D721Med (cell line): ENCODE results near the gene RBP2.

Experiments used
- DNase-seq: peaks from one replicate; pipeline ENCODE4 v3.0.0; 2011; ENCODE audit warnings: low spot score; ENCODE audit not compliant: insufficient read length
- FAIRE-seq: peaks from 2 replicates; lab custom pipeline; 2011; peaks lifted over from hg19 to GRCh38; lab: Jason Lieb, UNC
- TF ChIP-seq, protein P1 (sequence below): IDR thresholded peaks from 2 replicates; pipeline ENCODE4 v1.5.1; 2012; ENCODE audit warnings: mild to moderate bottlenecking, control low read depth; ENCODE audit not compliant: insufficient read depth; ENCODE audit errors: missing control alignments

The RBP2 gene

GRCh38 chr3:139481116-139481515 lies 4.8 kb upstream of the RBP2 start:
- FAIRE-seq (no peak), DNase-seq (no peak)
- TF ChIP-seq, protein P1, sequence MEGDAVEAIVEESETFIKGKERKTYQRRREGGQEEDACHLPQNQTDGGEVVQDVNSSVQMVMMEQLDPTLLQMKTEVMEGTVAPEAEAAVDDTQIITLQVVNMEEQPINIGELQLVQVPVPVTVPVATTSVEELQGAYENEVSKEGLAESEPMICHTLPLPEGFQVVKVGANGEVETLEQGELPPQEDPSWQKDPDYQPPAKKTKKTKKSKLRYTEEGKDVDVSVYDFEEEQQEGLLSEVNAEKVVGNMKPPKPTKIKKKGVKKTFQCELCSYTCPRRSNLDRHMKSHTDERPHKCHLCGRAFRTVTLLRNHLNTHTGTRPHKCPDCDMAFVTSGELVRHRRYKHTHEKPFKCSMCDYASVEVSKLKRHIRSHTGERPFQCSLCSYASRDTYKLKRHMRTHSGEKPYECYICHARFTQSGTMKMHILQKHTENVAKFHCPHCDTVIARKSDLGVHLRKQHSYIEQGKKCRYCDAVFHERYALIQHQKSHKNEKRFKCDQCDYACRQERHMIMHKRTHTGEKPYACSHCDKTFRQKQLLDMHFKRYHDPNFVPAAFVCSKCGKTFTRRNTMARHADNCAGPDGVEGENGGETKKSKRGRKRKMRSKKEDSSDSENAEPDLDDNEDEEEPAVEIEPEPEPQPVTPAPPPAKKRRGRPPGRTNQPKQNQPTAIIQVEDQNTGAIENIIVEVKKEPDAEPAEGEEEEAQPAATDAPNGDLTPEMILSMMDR, result no peak

DNA sequence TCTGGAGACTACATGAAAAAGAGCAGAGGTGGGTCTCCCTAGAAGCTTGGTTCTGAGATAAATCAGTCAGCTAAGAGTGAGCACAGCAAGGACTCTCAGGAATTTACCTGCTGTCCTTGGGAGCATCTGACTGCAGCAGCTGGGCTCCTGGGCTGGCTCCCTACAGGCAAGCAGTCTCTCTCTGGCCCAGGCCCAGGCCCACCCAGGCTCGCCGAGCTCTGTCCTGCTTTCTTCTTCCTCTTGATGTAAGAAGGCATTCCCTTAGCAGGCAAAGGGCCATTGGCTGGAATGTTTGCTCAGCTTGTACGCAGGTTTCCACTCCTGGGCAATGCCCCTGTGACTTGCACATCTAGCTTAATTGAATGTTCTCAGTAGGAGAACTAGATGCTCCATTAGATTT lies 4.3 kb upstream of the RBP2 start:
- no peak for DNase-seq
- FAIRE-seq, result no peak
- TF ChIP-seq, protein P1, result no peak

- no peak for FAIRE-seq
These were observed 1.7 kb upstream of the RBP2 start for GRCh38 chr3:139477710-139478640.

DNA sequence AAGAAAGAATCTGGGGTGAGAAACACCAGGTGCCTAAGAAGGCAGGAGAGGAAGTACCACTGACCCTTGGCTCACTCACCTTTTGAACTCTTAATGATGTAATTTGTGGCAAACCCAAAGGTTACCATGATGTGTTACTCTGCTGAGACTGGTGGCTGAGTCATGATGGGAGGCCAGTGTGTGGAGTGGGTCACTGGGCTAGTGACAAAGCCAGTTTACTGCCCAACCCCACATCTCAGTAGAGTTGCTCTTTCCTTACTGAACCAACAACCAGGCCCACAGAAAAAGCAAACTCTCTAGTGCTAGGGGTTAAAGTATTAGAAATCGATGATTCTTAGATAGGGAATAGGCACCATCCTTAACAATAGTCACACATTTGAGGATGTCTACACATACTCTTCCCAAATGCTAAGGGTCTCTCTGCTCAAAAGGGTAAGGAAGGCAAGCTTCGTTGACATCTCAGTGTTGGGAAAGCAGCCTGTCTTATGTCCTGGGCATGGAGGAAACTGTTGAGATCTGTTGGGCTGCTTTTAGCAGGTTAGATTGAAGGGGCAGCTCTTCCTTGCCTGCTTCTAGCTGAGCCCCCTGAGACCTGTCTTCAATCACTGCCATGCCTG lies 3.1 kb downstream of the RBP2 start:
- TF ChIP-seq, protein P1, result no peak
- DNase-seq (no peak), FAIRE-seq (no peak)

More at GRCh38 chr3:139477710-139478640, 1.7 kb upstream of the RBP2 start:
- DNase-seq, result no peak
- TF ChIP-seq, protein P1, result no peak

GRCh38 chr3:139472380-139473010 lies 3.8 kb downstream of the RBP2 start:
- no peak for DNase-seq

DNA sequence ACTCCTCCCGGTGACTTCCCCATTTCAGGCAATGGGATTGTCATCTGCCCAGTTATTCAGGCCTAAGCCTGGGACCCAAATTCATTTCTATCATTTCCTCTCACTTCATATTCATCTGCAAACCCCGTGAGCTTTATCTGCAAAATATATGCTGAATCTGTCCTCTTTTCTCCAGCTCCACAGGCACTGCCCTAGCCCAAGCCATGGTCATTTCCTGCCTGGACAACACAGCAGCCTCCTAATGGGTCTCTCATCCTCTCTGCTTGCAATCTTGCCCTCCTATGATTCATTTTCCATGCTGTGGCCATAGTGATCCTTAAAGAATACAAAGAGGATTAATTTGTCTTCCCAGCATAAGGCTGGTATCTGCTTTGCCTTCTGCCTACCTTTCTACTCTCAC lies 6.1 kb downstream of the RBP2 start:
- no peak for FAIRE-seq

More at GRCh38 chr3:139472380-139473010, 3.8 kb downstream of the RBP2 start:
- no peak for FAIRE-seq
- TF ChIP-seq, protein P1, result no peak

More for the DNA sequence above, 6.1 kb downstream of the RBP2 start:
- TF ChIP-seq, protein P1, result no peak
- DNase-seq, result no peak
